ENCODE results near the gene CD109.

DNA sequence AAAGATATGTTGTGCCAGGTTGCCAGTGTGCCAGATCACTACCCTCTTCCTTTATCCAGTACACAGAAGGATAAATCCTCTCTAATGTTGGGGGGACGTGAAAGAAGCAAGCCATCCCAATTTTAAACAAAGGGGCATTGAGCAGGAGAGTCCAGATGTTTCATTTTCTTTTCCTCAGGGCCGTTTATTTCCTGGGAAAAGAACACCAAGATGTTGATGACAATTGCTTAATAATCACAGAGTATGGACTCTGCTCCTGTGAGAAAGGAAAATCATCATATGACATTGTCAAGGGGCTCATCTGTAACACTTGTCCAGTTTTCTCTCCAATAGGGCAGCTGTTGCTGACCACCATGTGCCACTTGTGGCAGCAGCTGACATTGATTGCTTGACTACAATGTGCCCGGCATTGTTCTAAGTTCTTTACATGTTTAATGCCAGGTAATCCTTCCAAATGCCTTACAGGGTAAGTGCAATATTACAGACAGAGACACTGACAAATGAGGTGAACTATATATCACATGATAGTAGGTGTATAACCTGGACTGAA is 161.4 kb downstream of the CD109 start:
- TF ChIP-seq CTCF (IDR thresholded peaks at IDR 0.05) (no peak), POLR2A (IDR thresholded peaks at IDR 0.05) (no peak)
